MM.1S (cell line): Measurements from ENCODE around the gene BATF3.

Experiments used
- CTCF ChIP-seq: fragments of 300-600 bp; sonication (generic); IDR thresholded peaks from 2 replicates; pipeline ENCODE4 v1.5.1; 2016; ENCODE audit warnings: antibody characterized with exemption, low read length, mixed read lengths
- EZH2 ChIP-seq: fragments of 300-600 bp; sonication (generic); optimal IDR thresholded peaks from 2 replicates; pipeline ENCODE3; 2017; ENCODE audit warnings: low read depth, mild to moderate bottlenecking, antibody characterized with exemption, low read length, mixed read lengths

- TF ChIP-seq CTCF (no peak), EZH2 (no peak)
Measured at GRCh38 chr1:212678456-212679410, 20.9 kb downstream of the BATF3 start.
